Fibroblast of villous mesenchyme (primary cell): ENCODE results near the gene CYP2W1. TPM values are rescaled to one million over a fixed set of nuclear protein-coding genes. Genes with fewer than 3 reads are reported as not detected.
"Not testable (repeated sequence)": the region's sequence is repeated elsewhere in the genome, so short reads cannot be mapped to it uniquely, and the experiment has no call there.

Source experiments
- DNase-seq: peaks from one replicate; pipeline ENCODE4 v3.0.0-alpha.2; 2010; ENCODE audit warnings: low read depth
- H3K4me3 ChIP-seq: 2 replicates; pipeline ENCODE4 v1.5.1; 2011; ENCODE audit warnings: low read depth, mild to moderate bottlenecking, low read length
- CTCF ChIP-seq: IDR thresholded peaks from 2 replicates; pipeline ENCODE4 v1.5.1; 2012; ENCODE audit warnings: low read depth, mild to moderate bottlenecking, low read length; ENCODE audit not compliant: insufficient read depth
- total RNA-seq: library from RNA; depleted of rRNA; stranded (reverse); fragments of >200 nt; gene quantifications from 2 replicates; pipeline ENCODE4 v1.2.3, GENCODE V29; 2012

CYP2W1 gene
- total RNA-seq, 1 donor, result under 0.01 TPM

GRCh38 chr7:960269-960871 is 22.6 kb upstream of the CYP2W1 start:
- no peak for DNase-seq
- no peak overlapping the region for H3K4me3 ChIP-seq
- TF ChIP-seq CTCF, result no peak

GRCh38 chr7:960972-961371 is 22.0 kb upstream of the CYP2W1 start:
- peak; percentile 51 for DNase-seq
- H3K4me3 ChIP-seq, result not testable (repeated sequence)

- DNase-seq, result no peak
- no peak overlapping the region for H3K4me3 ChIP-seq
- no peak for TF ChIP-seq CTCF
These were observed 21.2 kb upstream of the CYP2W1 start for GRCh38 chr7:961546-962400.

GRCh38 chr7:962401-963081 is 20.4 kb upstream of the CYP2W1 start:
- DNase-seq, result no peak
- no peak for TF ChIP-seq CTCF
- no peak overlapping the region for H3K4me3 ChIP-seq

- H3K4me3 ChIP-seq, result no peak overlapping the region
- no peak for DNase-seq
- TF ChIP-seq CTCF, result no peak
These were observed 19.5 kb upstream of the CYP2W1 start for GRCh38 chr7:963236-964078.

GRCh38 chr7:964401-965231 is 18.4 kb upstream of the CYP2W1 start:
- DNase-seq, result peak; percentile 75
- TF ChIP-seq CTCF, result peak; percentile 18
- H3K4me3 ChIP-seq, result no peak overlapping the region
